Forelimb muscle (tissue), 1 donor: ENCODE data around the gene TMEM240. TPM values are rescaled to one million over a fixed set of nuclear protein-coding genes. Genes with fewer than 3 reads are reported as not detected.
"Not testable (repeated sequence)": the region's sequence is repeated elsewhere in the genome, so short reads cannot be mapped to it uniquely, and the experiment has no call there.

Experiments used
- DNase-seq: peaks from one replicate; pipeline ENCODE4 v3.0.0-alpha.2; 2013; ENCODE audit warnings: low read depth
- polyA plus RNA-seq: library from polyadenylated mRNA; unstranded; fragments of 120-200 nt; gene quantifications from one replicate; pipeline ENCODE4 v1.2.1, GENCODE V29; 2013; ENCODE audit not compliant: insufficient read length

Gene TMEM240
- polyA plus RNA-seq, 1 donor, result 4.1 TPM

DNA sequence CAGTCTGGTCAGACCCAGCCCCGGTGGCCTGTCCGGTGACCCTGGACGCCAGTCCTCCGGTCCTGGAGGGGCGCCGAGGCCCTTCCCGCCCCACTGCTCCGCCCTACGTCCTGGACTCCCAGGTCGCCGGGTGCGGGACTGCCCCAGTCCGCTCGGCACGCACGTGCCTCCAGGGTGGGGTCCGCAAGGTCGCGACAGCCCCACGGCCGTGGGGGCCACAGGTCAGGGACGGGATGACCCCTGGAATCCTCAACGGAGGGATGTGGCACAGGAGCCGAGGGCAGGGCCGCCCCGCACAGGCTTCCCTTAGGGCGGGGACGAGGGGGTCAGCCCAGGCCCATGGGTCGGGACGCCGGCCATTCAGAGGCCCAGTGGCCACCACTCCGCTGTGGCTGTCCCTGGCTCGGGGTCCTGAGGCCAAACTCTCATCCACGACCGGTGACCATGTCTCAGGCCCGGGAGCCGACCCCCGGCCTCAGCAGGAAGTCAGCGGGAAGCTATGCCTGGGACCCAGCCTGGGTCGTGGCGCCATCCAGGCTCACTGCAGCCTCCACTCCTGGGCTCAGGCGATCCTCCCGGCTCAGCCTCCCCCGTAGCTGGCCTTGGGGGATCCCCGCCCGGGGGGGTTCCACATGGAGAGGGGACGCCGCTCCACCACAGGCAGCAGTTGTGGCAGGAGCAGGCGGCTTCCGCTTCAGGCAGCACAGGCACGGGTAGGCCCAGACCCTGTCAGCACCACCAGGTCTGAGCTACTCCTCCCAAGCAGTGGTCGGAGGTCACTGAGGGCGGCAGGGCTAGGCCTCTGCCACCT is 599 bp upstream of the TMEM240 start:
- no peak for DNase-seq

DNA sequence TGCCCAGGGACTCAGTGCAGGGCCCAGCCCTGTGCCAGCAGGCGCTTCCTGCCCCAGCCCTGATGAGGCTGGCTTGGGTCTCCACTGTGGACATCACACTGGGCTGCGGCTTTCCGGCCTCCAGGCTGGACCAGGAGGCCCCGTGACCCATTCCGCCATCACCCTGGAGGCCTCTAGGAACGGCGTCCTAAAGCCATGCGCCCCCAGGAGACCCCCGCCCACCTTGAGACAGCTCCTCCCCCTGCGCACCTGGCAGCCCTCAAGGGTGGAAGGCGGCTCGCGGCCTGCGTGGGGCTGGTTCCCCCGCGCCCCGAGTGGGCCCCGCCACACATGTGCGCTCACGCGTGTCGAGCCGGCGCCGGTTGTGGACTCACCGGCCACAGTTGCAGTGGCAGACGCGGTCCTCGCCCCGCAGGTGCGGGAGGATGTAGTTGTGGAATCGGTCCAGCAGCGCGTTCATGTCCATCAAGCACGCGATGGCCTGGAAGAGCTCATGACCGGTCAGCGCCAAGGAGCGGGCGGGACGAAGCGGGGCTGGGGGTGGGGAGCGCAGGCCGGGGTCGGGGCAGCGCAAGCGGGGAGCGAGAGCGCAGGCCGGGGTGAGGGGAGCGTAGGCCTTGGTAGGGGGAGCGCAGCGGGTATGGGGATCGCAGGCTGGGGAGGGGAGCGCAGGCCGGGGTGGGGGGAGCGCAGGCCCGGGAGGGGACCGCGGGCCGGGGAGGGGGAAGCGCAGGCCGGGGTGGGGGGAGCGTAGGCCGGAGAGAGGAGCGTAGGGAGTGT is 924 bp downstream of the TMEM240 start:
- peak; percentile 9 for DNase-seq

DNA sequence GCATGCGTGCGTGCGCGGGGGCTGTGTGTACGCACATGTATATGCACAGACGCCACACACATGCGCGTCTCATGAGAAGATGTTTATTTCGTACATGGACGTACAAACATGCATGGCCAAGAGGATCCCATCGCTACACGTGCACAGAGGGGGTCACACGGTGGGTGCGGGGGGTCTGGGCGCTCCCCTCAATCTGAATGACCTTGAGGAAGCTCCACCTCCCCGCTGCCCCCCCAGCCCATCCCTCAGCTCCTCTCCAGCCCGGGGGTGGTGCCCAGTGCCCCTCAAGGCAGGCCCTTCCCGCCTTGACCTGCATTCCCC is 1.5 kb downstream of the TMEM240 start:
- DNase-seq, result no peak

DNA sequence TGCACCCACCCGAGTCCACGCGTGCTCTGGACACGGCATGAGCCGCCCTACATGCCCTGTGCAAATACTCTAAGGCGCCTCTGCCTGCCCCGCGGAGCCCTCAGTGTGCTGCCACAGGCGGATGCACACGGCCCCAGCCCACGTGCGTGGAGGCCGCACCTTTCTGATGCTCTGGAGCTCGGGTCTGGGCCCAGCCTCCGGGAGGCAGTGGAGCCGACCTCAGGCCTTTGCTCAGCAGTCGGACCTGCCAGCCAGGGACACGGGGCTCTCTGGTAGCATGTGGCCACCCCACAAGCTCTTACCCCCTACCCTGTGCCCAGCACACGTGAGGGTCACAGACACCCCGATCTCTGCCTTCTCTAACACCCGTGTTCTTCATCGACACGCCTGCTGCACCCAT is 2.1 kb downstream of the TMEM240 start:
- no peak for DNase-seq

DNA sequence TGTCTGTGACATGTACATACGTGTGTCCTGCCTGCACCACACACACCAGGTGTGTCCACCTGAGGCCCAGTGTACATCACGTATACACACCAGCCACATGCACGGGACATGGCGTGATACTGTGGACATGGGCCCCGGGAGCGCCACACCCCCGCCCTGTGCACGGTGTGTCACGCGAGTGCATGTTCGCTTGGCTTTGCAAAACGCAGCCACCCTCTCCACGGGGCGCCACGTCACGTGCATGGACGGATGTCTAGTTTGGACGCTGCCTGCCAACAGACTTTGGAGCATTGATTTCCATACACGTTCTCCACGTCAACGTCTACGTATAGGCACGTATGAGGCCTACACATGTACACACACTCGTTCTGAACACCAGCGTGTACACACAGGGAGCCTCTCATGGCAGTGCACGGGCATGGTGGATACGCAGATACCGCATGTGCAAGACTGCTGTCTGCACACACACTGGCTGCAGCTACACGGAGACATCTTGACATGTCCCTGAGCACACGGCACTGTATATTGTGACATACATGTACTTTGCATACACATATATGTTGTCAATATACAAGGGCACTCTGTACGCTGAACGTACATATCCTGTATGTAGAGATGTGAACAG is 2.7 kb downstream of the TMEM240 start:
- DNase-seq, result no peak

DNA sequence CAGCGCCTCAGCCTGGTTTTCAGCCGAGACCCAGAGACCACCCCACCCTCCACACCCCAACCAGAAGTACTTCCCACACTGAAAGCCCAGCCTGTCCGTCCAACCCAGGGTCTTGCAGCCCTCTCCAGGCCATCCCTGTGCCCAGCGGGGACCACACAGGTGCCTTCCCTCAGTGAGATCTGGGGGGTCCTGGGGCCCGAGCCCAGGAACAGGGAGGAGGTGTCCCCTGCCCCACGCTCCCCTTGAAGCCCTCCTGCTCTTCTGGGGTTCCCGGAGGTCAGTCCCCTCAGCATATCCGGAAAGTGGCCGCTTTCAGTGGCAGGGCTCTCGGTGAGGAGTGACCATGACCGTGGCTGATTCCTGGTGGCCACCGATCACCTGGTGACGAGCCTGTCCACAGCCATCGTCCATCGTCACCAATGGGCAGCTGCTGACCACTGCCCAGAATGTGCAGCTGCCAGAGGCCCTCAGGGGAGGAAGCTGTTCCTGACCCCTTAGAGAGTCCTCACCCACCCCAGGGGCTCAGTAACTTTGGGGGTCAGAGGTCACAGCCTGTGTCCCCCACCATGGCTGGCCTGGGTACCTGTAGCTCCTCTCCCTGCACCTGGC is 3.4 kb downstream of the TMEM240 start:
- no peak for DNase-seq

DNA sequence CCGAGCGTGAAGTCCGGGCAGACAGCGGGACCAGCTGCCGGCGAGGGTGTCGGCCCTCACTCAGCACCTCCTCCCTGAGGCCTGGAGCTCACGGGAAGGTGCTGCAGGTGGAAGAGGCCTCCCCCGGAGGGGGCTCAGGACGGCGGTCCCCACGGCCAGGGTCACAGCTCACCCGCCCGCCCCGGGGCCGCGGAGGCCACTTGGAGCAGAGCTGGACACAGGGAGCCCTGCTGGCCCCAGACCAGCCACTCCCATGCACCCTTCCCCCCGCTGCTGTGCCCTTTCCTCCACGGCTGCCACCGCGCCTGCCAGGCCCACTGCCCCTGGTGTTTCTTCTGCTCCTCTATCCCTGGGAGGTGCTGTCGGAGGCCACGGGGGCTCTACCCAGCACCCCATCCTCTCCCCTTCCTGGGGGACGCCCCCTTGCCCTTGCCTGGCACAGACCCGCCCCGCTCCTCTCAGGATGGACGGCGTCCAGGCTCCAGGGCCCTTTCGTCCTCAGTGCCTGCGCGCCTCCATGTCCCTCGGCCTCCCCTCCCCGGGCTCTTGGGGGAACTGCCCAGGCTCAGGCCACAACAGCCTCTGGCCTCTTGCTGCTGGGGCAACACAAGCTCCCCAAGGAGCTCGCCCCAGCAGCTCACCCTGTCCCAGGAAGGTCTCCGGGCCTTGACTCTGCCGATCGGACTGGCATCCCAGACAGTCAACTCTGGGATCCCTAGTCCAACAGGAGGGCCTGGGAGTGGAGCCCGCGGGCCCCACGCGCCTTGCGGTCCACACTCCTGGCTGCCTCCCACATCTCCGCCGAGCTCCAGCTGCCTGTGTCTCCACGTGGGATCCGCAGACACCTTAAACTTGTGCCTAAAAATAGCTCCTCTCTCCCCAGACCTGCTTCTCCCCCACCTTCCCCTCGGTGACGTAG is 4.1 kb downstream of the TMEM240 start:
- DNase-seq, result no peak

DNA sequence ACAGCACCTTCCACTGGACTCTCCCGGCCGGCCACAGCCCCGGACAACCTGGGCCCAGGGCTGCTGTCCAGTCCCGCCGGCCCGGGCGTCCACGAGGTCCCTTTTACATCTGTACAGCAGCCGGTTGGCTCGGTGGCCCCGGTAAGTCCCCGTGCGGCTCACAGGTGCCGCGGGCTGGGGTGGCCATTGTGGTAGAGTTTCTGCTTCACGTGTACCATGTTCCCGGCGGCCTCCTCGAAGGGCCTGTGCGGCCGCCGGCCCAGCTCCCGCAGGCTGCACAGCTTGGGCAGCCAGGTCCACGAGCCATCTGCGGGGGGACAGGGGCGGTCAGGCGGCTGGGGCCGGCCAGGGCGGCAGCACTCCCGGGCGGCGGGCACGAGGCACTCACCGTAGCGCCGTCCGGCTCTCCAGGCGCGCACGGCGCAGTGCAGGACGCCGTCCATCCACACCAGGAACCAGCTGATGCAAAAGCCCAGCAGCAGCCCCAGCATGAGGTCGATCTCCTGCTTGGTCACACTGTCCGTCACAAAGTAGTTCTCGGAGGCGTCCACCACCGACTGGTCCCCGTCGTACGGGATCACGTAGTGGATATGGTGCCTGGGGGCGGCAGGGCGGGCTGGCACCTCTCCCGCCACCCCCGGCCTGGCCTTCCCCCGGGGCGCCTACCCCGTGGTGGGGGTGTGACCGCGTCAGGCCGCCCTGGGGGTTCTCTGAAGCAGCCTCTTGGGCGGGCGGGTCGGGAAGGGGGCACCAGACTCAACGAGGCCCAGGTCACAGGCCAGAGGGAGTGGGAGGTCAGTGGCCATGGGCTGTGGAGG is 5.0 kb downstream of the TMEM240 start:
- no peak for DNase-seq

DNA sequence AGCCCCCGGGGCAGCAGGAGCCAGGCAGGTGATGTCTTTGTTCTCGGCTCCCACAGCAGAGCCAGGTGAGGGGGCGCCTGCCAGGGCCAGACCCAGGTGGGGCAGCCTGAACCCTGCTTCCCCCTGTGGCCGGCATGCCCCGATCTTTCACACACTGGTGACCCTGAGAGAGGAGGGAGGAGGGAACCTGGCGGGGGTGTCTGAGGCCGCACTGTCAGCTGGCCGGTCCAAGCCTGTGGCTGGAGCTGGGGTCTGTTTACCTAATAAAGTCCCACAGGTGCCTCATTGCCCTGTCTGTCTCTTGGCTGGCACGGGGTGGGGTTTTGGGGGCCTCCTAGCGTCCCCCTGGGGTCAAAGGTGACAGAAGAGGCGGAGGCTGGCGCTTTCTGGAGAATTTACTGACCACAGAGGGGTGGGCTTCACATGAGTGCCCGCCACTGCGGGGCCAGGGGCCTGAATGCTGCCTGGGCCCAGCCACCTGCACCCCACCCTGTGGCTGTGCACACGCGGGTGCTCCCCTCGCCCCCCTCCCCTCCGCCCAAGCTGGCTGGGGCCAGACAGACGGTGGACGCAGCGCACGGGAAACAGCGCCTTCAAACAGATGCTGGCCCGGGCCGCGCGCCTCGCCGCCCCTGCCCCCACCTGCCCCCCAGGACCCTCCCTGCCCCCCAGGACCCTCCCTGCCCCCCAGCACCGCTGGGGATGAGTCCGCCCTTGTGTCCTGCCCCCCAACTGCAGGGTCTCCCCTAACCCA is 5.8 kb downstream of the TMEM240 start:
- DNase-seq, result no peak

DNA sequence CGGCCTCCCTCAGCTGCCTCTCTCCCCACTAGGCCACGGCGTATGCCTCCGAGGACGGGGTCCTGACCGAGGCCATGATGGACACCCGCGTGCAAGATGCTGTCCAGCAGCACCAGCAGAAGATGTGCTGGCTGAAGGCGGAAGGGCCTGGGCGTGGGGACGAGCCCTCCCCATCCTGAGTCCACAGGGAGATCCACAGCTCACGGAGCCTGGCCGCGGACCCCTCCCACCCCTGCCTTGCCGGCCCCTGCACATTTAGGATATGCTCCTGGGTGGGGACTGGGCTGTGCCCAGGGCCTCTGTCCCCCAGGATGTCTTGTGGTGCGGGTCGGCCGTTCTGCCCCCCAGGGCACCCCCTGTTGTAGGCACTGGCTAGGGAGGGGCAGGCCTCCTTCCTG is 6.5 kb downstream of the TMEM240 start:
- not testable (repeated sequence) for DNase-seq

DNA sequence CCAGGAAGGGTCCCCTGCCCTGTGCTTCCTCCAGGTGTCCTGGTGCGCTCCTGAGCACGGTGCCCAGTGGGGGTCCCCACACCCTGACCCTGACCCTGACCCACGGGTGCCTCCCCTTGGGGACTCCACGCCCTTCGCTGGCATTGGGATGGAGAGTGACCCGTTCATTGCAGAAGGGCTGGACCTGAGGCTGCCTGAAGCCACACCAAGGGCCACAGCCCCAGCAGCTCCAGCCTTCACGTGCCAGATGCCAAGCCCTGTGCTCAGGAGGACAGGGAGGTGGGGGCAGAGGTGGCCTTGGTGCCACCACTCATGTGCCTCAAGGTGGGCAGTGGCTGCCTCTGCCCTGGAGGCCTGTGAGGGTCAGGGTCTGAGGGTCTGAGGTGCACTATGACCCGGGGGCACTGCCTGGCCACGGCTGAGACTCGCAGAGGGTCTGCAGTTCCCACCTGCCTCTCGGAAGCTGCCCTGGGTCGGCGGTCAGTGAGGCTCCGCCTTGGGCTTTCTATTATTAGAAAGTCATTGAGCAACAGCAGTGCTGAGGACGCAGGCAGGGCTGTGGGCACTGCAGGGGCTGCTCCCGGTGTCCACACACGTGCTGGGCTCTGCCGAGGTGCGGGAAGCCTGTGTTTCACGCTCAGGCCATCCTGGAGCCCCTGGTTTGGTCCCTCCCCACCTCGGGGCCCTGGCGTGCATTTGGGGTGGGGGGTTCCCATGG is 7.1 kb downstream of the TMEM240 start:
- not testable (repeated sequence) for DNase-seq

DNA sequence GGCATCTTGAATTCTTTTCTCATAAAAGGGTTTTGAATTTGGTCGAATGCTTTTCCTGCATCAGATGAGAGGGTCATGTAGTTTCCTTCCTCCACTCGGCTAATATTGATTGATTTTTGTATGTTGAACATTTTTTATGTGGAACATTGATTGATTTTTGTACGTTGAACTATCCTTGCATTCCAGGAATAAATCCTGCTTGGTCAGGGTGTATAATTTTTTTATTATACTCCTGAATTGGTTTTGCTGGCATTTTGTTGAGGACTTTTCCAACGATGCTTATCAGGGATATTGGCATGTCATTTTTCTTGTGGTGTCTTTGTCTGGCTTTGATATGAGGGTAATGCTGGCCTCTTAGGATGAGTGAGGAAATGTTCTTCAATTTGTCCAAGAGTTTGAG is 8.5 kb downstream of the TMEM240 start:
- DNase-seq, result no peak

DNA sequence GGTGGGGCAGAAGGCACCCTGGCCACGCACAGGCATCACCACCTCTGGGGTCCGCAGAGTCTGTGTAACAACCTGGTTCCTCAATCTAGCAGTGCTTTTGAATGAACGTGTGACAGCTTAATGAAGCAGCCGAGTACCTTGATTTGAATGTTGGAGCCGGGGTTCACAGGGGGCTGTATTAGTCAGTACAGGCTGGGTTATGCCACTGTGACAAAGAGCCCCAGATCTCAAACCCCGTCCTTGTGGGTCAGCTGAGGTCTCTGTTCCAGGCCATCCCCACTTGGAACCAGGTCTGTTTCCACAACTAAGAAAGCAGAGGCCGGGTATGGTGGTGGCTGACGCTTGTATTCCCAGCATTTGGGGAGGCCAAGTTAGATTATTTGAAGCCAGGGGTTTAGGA is 10.5 kb downstream of the TMEM240 start:
- no peak for DNase-seq

DNA sequence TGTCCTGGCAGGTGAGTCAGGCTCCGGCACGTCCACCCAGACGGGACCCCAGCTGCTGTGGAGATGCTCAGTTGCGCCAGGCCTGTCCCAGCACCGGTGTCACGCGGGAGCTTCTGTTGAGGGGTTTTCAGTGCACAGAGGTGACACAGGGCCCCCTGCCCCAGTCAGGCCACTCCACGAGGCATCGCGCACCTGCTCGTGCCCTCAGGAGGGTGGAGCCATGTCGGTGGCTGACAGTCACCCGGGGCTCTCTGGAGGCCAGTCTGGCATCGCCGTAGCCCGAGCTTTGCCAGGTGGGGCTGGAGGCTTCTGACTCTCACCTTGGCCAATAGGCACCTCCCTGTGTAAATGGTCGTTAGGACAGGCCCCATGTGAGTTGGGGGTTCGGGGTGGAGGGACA is 11.1 kb downstream of the TMEM240 start:
- DNase-seq, result no peak

DNA sequence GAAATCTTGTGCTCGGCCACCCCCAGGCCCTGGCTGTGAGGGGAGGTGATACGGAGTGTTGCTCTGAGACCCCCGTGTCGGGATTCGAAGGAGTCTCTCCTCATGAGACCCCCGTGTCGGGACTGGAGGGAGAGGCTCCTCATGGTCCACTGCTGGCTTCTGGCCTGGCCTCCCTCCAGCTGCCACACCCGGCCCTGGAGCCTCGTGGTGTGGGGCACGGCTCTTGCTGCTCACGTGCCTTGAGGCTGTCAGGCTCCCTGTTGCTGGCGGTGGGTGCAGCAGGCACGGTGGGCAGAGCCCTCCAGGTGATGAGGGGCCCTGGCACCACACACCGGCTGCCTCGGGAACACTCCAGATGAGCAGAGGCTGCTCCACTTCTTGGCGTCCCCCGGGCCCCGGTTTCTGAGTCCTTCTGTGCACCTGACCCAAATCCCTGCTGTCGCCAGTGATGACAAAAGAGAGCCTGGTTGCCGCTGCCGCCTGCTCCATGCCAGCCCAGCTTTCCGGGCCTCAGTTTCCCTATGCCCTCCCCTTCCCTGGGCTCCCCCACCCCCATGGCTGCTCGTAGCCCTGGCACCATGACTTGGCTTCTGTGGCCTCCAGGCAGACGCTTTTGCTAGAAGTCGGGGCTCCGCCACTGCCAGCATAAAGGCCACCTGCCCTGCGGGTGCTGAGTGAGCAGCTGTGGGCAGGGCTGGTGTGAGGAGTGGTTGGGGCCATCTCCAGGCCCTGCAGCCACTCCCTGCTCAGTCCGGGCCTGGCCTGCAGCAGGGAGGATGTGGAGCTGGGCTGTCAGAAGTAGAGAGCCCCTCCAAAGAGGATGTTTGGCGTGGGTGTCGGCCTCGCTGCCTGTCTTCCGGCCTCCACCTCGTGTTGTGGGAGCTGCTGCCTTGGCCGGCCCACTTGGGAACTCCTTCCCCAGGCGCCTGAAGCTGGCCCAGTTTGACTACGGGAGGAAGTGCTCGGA is 11.8 kb downstream of the TMEM240 start:
- DNase-seq, result no peak

DNA sequence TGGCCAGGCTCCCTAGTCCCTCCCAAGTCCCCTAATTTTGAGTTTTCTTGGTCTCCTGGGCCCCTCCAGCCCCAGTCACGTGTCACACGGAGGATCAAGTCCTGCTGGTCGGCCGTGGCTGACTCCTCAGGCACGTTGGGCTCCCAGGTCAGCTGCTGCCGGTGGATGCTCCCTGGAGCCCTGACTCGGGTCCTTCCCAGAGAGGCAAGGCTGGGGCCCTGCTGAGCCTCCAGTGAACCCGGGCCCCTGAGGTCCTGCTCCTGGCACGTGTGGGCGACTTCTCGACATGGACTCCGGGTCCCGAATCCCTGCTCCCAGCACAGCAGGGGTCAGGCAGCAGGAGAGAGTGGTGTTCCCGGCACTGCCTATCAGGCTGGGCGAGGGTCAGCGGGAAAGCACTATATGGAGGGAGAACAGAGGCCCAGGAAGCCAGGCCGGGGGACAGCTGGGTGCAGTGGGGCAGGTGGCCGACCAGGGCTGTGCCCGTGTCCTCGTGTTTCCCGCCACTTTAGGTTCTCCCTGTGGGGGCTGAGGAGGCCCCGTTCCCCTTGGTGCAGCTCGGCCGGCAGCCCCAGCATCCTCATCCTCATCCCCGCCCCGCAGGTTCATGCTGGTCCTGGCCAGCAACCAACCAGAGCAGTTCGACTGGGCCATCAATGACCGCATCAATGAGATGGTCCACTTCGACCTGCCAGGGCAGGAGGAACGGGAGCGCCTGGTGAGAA is 13.2 kb downstream of the TMEM240 start:
- no peak for DNase-seq

DNA sequence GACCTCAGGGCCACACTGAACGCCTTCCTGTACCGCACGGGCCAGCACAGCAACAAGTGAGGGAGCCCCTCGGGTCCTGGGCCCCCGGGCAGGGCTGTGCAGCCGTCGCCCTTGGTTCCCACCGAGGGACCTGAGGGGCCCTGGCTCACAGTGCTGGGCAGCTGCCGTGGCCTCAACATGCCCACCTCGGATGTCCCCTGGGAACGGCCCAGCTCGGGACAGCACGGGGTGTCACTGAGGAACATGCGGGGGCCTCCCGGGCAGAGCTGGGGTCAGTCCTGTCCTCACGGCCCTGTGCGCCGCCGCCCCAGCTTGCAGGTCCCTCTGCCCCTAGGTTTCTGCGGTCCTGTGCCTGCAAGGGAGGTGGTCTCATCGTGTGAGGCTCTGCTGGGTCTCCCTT is 13.9 kb downstream of the TMEM240 start:
- DNase-seq, result not testable (repeated sequence)
